Measurements from ENCODE around the gene LCE2B.

DNA sequence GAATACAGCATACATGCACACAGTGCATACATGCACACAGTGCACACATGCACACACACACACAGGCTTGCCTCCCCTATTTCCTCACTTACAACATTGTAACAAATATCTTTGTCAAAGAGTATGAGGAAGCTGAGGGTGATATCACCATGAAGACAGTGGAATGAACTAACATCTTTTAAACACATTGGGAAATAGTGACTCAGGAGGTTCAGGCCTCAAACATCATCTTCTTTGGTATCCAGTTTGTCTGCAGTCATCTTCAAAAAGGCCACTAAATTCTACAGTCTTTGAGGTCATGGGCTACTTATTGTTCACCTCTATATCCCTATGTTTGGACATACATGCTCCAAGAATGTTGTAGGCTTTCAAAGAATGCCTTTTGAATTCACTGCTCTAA, 2.1 kb upstream of the LCE2B start:
- TF ChIP-seq POLR2A (IDR thresholded peaks at IDR 0.05; ENCODE audit: low read length) (no peak), GATA1 (IDR thresholded peaks at IDR 0.05; ENCODE audit: low read depth, low read length) (no peak)
